ENCODE measurements around the gene BRCA2. TPM values are rescaled to one million over a fixed set of nuclear protein-coding genes. Genes with fewer than 3 reads are reported as not detected.

BRCA2 gene
- total and polyA plus RNA-seq, 9 of the 15 experiments (the other 6 are each of a cell fraction or from before 2014, with no cell fraction given) = 4.1 to 17.3 (median 5.8) TPM

DNA sequence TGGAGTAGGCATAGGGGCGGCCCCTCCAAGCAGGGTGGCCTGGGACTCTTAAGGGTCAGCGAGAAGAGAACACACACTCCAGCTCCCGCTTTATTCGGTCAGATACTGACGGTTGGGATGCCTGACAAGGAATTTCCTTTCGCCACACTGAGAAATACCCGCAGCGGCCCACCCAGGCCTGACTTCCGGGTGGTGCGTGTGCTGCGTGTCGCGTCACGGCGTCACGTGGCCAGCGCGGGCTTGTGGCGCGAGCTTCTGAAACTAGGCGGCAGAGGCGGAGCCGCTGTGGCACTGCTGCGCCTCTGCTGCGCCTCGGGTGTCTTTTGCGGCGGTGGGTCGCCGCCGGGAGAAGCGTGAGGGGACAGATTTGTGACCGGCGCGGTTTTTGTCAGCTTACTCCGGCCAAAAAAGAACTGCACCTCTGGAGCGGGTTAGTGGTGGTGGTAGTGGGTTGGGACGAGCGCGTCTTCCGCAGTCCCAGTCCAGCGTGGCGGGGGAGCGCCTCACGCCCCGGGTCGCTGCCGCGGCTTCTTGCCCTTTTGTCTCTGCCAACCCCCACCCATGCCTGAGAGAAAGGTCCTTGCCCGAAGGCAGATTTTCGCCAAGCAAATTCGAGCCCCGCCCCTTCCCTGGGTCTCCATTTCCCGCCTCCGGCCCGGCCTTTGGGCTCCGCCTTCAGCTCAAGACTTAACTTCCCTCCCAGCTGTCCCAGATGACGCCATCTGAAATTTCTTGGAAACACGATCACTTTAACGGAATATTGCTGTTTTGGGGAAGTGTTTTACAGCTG, at the start of gene BRCA2, which contains the start of gene ZAR1L (continued):
- TF ChIP-seq, protein P1, sequence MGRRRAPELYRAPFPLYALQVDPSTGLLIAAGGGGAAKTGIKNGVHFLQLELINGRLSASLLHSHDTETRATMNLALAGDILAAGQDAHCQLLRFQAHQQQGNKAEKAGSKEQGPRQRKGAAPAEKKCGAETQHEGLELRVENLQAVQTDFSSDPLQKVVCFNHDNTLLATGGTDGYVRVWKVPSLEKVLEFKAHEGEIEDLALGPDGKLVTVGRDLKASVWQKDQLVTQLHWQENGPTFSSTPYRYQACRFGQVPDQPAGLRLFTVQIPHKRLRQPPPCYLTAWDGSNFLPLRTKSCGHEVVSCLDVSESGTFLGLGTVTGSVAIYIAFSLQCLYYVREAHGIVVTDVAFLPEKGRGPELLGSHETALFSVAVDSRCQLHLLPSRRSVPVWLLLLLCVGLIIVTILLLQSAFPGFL (CRISPR knock-in tag; IDR thresholded peaks at IDR 0.05) = no peak
- no peak for TF ChIP-seq FOXA3 (CRISPR knock-in tag; conservative IDR thresholded peaks at IDR 0.05 in 1 of 2, IDR thresholded peaks at IDR 0.05 in 1 of 2)
- TF ChIP-seq, protein P2, sequence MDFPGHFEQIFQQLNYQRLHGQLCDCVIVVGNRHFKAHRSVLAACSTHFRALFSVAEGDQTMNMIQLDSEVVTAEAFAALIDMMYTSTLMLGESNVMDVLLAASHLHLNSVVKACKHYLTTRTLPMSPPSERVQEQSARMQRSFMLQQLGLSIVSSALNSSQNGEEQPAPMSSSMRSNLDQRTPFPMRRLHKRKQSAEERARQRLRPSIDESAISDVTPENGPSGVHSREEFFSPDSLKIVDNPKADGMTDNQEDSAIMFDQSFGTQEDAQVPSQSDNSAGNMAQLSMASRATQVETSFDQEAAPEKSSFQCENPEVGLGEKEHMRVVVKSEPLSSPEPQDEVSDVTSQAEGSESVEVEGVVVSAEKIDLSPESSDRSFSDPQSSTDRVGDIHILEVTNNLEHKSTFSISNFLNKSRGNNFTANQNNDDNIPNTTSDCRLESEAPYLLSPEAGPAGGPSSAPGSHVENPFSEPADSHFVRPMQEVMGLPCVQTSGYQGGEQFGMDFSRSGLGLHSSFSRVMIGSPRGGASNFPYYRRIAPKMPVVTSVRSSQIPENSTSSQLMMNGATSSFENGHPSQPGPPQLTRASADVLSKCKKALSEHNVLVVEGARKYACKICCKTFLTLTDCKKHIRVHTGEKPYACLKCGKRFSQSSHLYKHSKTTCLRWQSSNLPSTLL (IDR thresholded peaks at IDR 0.05) = peak; percentile 89
- TF ChIP-seq CHD4 (IDR thresholded peaks at IDR 0.05; ENCODE audit: insufficient read depth, insufficient replicate concordance, low read depth, low read length, poor library complexity, severe bottlenecking) = no peak
- no peak for TF ChIP-seq SAFB (IDR thresholded peaks at IDR 0.05; ENCODE audit: borderline replicate concordance, low read depth, low read length)
- TF ChIP-seq, protein P3, sequence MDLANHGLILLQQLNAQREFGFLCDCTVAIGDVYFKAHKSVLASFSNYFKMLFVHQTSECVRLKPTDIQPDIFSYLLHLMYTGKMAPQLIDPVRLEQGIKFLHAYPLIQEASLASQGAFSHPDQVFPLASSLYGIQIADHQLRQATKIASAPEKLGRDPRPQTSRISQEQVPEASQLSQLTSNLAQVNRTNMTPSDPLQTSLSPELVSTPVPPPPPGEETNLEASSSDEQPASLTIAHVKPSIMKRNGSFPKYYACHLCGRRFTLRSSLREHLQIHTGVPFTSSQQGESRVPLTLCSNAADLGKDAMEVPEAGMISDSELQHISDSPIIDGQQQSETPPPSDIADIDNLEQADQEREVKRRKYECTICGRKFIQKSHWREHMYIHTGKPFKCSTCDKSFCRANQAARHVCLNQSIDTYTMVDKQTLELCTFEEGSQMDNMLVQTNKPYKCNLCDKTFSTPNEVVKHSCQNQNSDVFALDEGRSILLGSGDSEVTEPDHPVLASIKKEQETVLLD (IDR thresholded peaks at IDR 0.05) = peak; percentile 92
- TF ChIP-seq CC2D1A (IDR thresholded peaks at IDR 0.05) = peak; percentile 94
- no peak for TF ChIP-seq ZNF354B (CRISPR knock-in tag; IDR thresholded peaks at IDR 0.05)
- TF ChIP-seq NFRKB (IDR thresholded peaks at IDR 0.05; ENCODE audit: low read depth) = peak; percentile 44; the same call in 1 of the 2 replicates
- no peak for TF ChIP-seq ZC3H11A (IDR thresholded peaks at IDR 0.05; ENCODE audit: low read depth, low read length)
- peak; percentile 62; the same call in 1 of the 2 replicates for TF ChIP-seq JUN (IDR thresholded peaks at IDR 0.05; ENCODE audit: borderline replicate concordance, low read depth, low read length)
- TF ChIP-seq JUN (CRISPR knock-in tag; IDR thresholded peaks at IDR 0.05; ENCODE audit: borderline replicate concordance) = no peak
- TF ChIP-seq NR2F6 (CRISPR knock-in tag; IDR thresholded peaks at IDR 0.05) = no peak
- TF ChIP-seq FOXJ3 (CRISPR knock-in tag; IDR thresholded peaks at IDR 0.05) = no peak
- TF ChIP-seq, protein P4, sequence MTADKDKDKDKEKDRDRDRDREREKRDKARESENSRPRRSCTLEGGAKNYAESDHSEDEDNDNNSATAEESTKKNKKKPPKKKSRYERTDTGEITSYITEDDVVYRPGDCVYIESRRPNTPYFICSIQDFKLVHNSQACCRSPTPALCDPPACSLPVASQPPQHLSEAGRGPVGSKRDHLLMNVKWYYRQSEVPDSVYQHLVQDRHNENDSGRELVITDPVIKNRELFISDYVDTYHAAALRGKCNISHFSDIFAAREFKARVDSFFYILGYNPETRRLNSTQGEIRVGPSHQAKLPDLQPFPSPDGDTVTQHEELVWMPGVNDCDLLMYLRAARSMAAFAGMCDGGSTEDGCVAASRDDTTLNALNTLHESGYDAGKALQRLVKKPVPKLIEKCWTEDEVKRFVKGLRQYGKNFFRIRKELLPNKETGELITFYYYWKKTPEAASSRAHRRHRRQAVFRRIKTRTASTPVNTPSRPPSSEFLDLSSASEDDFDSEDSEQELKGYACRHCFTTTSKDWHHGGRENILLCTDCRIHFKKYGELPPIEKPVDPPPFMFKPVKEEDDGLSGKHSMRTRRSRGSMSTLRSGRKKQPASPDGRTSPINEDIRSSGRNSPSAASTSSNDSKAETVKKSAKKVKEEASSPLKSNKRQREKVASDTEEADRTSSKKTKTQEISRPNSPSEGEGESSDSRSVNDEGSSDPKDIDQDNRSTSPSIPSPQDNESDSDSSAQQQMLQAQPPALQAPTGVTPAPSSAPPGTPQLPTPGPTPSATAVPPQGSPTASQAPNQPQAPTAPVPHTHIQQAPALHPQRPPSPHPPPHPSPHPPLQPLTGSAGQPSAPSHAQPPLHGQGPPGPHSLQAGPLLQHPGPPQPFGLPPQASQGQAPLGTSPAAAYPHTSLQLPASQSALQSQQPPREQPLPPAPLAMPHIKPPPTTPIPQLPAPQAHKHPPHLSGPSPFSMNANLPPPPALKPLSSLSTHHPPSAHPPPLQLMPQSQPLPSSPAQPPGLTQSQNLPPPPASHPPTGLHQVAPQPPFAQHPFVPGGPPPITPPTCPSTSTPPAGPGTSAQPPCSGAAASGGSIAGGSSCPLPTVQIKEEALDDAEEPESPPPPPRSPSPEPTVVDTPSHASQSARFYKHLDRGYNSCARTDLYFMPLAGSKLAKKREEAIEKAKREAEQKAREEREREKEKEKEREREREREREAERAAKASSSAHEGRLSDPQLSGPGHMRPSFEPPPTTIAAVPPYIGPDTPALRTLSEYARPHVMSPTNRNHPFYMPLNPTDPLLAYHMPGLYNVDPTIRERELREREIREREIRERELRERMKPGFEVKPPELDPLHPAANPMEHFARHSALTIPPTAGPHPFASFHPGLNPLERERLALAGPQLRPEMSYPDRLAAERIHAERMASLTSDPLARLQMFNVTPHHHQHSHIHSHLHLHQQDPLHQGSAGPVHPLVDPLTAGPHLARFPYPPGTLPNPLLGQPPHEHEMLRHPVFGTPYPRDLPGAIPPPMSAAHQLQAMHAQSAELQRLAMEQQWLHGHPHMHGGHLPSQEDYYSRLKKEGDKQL (CRISPR knock-in tag; IDR thresholded peaks at IDR 0.05; ENCODE audit: borderline replicate concordance) = no peak
- 0 out of 2 replicates have a peak, but pooled peaks have one; percentile 29 for TF ChIP-seq E2F3 (CRISPR knock-in tag; IDR thresholded peaks at IDR 0.05)
- peak; percentile 67 for TF ChIP-seq MBD2 (IDR thresholded peaks at IDR 0.05; ENCODE audit: borderline replicate concordance, low read depth)
